SK-N-SH (cell line): Measurements from ENCODE around the gene MOB2. TPM values are rescaled to one million over a fixed set of nuclear protein-coding genes. Genes with fewer than 3 reads are reported as not detected.

Experiments used
- CTCF ChIA-PET: fragments of 300-600, 350-600 bp; formaldehyde crosslinking; extraction: SDS; loops from one replicate; lab custom pipeline; 2021; lab: Yijun Ruan, JAX
- POLR2A ChIA-PET: fragments of 350-600 bp; sonication (Branson Sonifier 250); formaldehyde crosslinking; extraction: SDS; loops from one replicate; lab custom pipeline; 2020; ENCODE audit warnings: antibody characterized with exemption, inconsistent platforms; lab: Yijun Ruan, JAX
- DNase-seq: peaks from one replicate; pipeline ENCODE4 v3.0.0; 2012
- H2AFZ ChIP-seq: fragments of 200-600 bp; sonication (generic); 2 replicates; pipeline ENCODE4 v1.8.1; 2016; ENCODE audit warnings: antibody characterized with exemption, mild to moderate bottlenecking, low read depth
- H3F3A ChIP-seq: fragments of 200-600 bp; sonication (generic); replicated peaks from 2 replicates; pipeline ENCODE3; 2016; ENCODE audit warnings: antibody characterized with exemption, mild to moderate bottlenecking; ENCODE audit not compliant: insufficient read depth
- H3K27ac ChIP-seq, 2 experiments: fragments of 200-500 bp in 1 of 2; fragments of 200-600 bp in 1 of 2; sonication (Bioruptor generic) in 1 of 2; sonication (generic), shearing (Covaris generic) in 1 of 2; 2 replicates each; pipeline versions ENCODE4 v1.5.1 to v1.6.1; 2014 to 2016; ENCODE audit warnings: low read depth in 2 of 2, inconsistent platforms in 1 of 2, low read length in 1 of 2, mild to moderate bottlenecking in 1 of 2, mixed read lengths in 1 of 2
- H3K27me3 ChIP-seq: fragments of 200-600 bp; sonication (generic), shearing (Covaris generic); 2 replicates; pipeline ENCODE4 v1.6.1; 2016; ENCODE audit warnings: mixed run types; ENCODE audit not compliant: insufficient read depth
- H3K36me3 ChIP-seq, 2 experiments: fragments of 200-500 bp in 1 of 2; fragments of 200-600 bp in 1 of 2; sonication (Bioruptor generic) in 1 of 2; sonication (generic) in 1 of 2; replicated peaks in 1 of 2; 2 replicates each; pipeline versions ENCODE3 to v1.5.1; 2014 to 2016; ENCODE audit warnings: low read length in 1 of 2, mild to moderate bottlenecking in 1 of 2; ENCODE audit not compliant: insufficient read depth in 2 of 2, control insufficient read depth in 1 of 2
- H3K4me1 ChIP-seq, 2 experiments: fragments of 200-500 bp in 1 of 2; fragments of 200-600 bp in 1 of 2; sonication (Bioruptor generic) in 1 of 2; sonication (generic), shearing (Covaris generic) in 1 of 2; 2 replicates each; pipeline versions ENCODE4 v1.5.1 to v1.6.1; 2014 to 2016; ENCODE audit warnings: low read depth in 1 of 2, low read length in 1 of 2, mixed run types in 1 of 2; ENCODE audit not compliant: insufficient read depth in 2 of 2, control insufficient read depth in 1 of 2
- H3K4me2 ChIP-seq: fragments of 200-600 bp; sonication (generic), shearing (Covaris generic); 2 replicates; pipeline ENCODE4 v1.6.1; 2017; ENCODE audit warnings: mixed run types
- H3K4me3 ChIP-seq, 2 experiments: fragments of 200-500 bp in 1 of 2; fragments of 200-600 bp in 1 of 2; sonication (Bioruptor generic) in 1 of 2; sonication (generic), shearing (Covaris generic) in 1 of 2; 2 replicates each; pipeline versions ENCODE4 v1.5.1 to v1.8.1; 2014 to 2016; ENCODE audit warnings: low read depth in 2 of 2, inconsistent platforms in 1 of 2, low read length in 1 of 2, mild to moderate bottlenecking in 1 of 2, mixed read lengths in 1 of 2, moderate library complexity in 1 of 2
- H3K79me2 ChIP-seq: fragments of 200-600 bp; sonication (generic); 2 replicates; pipeline ENCODE4 v1.8.1; 2017; ENCODE audit warnings: mild to moderate bottlenecking; ENCODE audit not compliant: insufficient read depth
- H3K9ac ChIP-seq: fragments of 200-600 bp; sonication (generic); 2 replicates; pipeline ENCODE4 v1.6.1; 2017; ENCODE audit warnings: mixed run types
- H3K9me2 ChIP-seq: fragments of 200-600 bp; sonication (generic); 2 replicates; pipeline ENCODE4 v1.6.1; 2017; ENCODE audit warnings: mixed run types
- H3K9me3 ChIP-seq: fragments of 200-600 bp; sonication (generic); 2 replicates; pipeline ENCODE4 v1.6.1; 2017; ENCODE audit warnings: mixed run types, mild to moderate bottlenecking, moderate library complexity
- H4K20me1 ChIP-seq: fragments of 200-600 bp; sonication (generic); 2 replicates; pipeline ENCODE4 v1.6.1; 2017; ENCODE audit warnings: mild to moderate bottlenecking, mixed run types; ENCODE audit not compliant: insufficient read depth
- CHD2 ChIP-seq: fragments of 150-350 bp; IDR thresholded peaks from 2 replicates; pipeline ENCODE4 v1.6.1; 2018; ENCODE audit warnings: low read length; ENCODE audit not compliant: partially characterized antibody
- ELF1 ChIP-seq: IDR thresholded peaks from 2 replicates; pipeline ENCODE4 v1.4.0; 2012
- EZH2phosphoT487 ChIP-seq: fragments of 200-600 bp; sonication (generic); IDR thresholded peaks from 2 replicates; pipeline ENCODE4 v1.6.1; 2017; ENCODE audit warnings: low read depth, mixed run types, mild to moderate bottlenecking, antibody characterized with exemption, moderate library complexity, borderline replicate concordance
- GABPA ChIP-seq: IDR thresholded peaks from 2 replicates; pipeline ENCODE4 v1.4.0; 2012; ENCODE audit warnings: low read depth, mild to moderate bottlenecking
- GATA2 ChIP-seq: sonication (generic); formaldehyde crosslinking; IDR thresholded peaks from 2 replicates; pipeline ENCODE4 v1.5.0; 2020; ENCODE audit warnings: mild to moderate bottlenecking, missing genetic modification reagents
- IRF3 ChIP-seq: fragments of 150-350 bp; IDR thresholded peaks from 2 replicates; pipeline ENCODE4 v1.6.1; 2016; ENCODE audit warnings: mild to moderate bottlenecking, low read depth, low read length
- JUND ChIP-seq: IDR thresholded peaks from 2 replicates; pipeline ENCODE4 v1.4.0; 2012
- NRF1 ChIP-seq: IDR thresholded peaks from 2 replicates; pipeline ENCODE4 v1.6.1; 2012; ENCODE audit warnings: low read depth, mild to moderate bottlenecking, low read length
- PBX3 ChIP-seq: IDR thresholded peaks from 2 replicates; pipeline ENCODE4; 2012
- RAD21 ChIP-seq: IDR thresholded peaks from 2 replicates; pipeline ENCODE4 v1.6.1; 2012; ENCODE audit warnings: mild to moderate bottlenecking, low read length
- RXRA ChIP-seq: IDR thresholded peaks from 2 replicates; pipeline ENCODE4 v1.4.0; 2012; ENCODE audit warnings: low read depth, mild to moderate bottlenecking, borderline replicate concordance
- SIN3A ChIP-seq: IDR thresholded peaks from 2 replicates; pipeline ENCODE4 v1.6.1; 2012; ENCODE audit warnings: low read depth, mild to moderate bottlenecking, low read length, moderate library complexity, borderline replicate concordance
- SMC3 ChIP-seq: IDR thresholded peaks from 2 replicates; pipeline ENCODE4 v1.6.1; 2012; ENCODE audit warnings: low read depth, low read length, improper control_type of control experiment
- TCF12 ChIP-seq: IDR thresholded peaks from 2 replicates; pipeline ENCODE4 v1.4.0; 2012
- USF1 ChIP-seq: IDR thresholded peaks from 2 replicates; pipeline ENCODE4 v1.4.0; 2012; ENCODE audit warnings: low read depth, borderline replicate concordance
- USF2 ChIP-seq: fragments of 150-350 bp; IDR thresholded peaks from 2 replicates; pipeline ENCODE4 v1.6.1; 2017; ENCODE audit warnings: antibody characterized with exemption, low read length, low read depth, borderline replicate concordance
- YY1 ChIP-seq: IDR thresholded peaks from 2 replicates; pipeline ENCODE4 v1.4.0; 2012; ENCODE audit warnings: low read depth, mild to moderate bottlenecking
- WGBS: methylation state at CpG from one replicate; pipeline ENCODE4 v1.1.6; 2017; ENCODE audit warnings: low lambda C conversion rate; 5-methylcytosine and 5-hydroxymethylcytosine counted together
- polyA plus RNA-seq, 3 experiments: library from polyadenylated mRNA; depleted of rRNA; stranded (reverse); fragments of >200 nt; gene quantifications; 2 replicates each; pipeline ENCODE4 v1.2.3, GENCODE V29; 2012

Gene MOB2
- polyA plus RNA-seq, 1 of the 3 experiments (the other 2 are of a cell fraction): 45.8 TPM

GRCh38 chr11:1433568-1433967 is 53.0 kb downstream of the MOB2 start (continued):
- no peak for TF ChIP-seq CHD2
- TF ChIP-seq EZH2phosphoT487: no peak
- TF ChIP-seq TCF12: no peak
- TF ChIP-seq JUND: no peak
- no peak for TF ChIP-seq GATA2 (CRISPR knock-in tag)
- TF ChIP-seq PBX3: no peak
- no peak for TF ChIP-seq USF2
- TF ChIP-seq SIN3A: no peak
- no peak for TF ChIP-seq RXRA

GRCh38 chr11:1428762-1429316 is 57.7 kb downstream of the MOB2 start:
- Histone ChIP-seq H3K79me2 (no peaks in the 10 kb centered on the region), H3K9ac (no peak overlapping the region), H3F3A (no peaks in the 10 kb centered on the region), H3K27ac (no peak overlapping the region), H2AFZ (no peak overlapping the region), H3K9me3 (no peaks in the 10 kb centered on the region), H3K27me3 (no peaks in the 10 kb centered on the region), H3K36me3 (no peaks in the 10 kb centered on the region), H3K4me1 (no peaks in the 10 kb centered on the region; a peak in 1 of 4 replicates), H3K4me3 (no peak overlapping the region), H4K20me1 (no peaks in the 10 kb centered on the region), H3K4me2 (no peak overlapping the region), H3K9me2 (no peaks in the 10 kb centered on the region)
- WGBS: 78% methylated on average over 19 of the region's 22 CpGs
- ChIA-PET POLR2A (no interaction called here), CTCF (no interaction called here)
- no peak for DNase-seq
- TF ChIP-seq RAD21 (no peak), ELF1 (no peak), IRF3 (no peak), NRF1 (no peak), TCF12 (no peak), GABPA (no peak), YY1 (no peak), JUND (no peak), SMC3 (no peak), USF1 (no peak)
